ENCODE results near the gene RNLS. TPM values are rescaled to one million over a fixed set of nuclear protein-coding genes. Genes with fewer than 3 reads are reported as not detected.

Gene RNLS
- total RNA-seq, 1 donor from 2014 or later, result 3.7 TPM

- H3K4me1 ChIP-seq, result no peaks in the 10 kb centered on the region
- H3K4me3 ChIP-seq, result no peak overlapping the region
- DNase-seq (no peak), ATAC-seq (no peak)
- H3K36me3 ChIP-seq, result no peaks in the 10 kb centered on the region
- intact Hi-C loops (cut with DNase I), result no loop called here
- TF ChIP-seq CTCF (IDR thresholded peaks at IDR 0.05), result no peak
- no peaks in the 10 kb centered on the region for H3K27me3 ChIP-seq
- H3K27ac ChIP-seq, result no peak overlapping the region
- no peaks in the 10 kb centered on the region for H3K9me3 ChIP-seq
Observed at GRCh38 chr10:88617772-88618300, 34.7 kb upstream of the RNLS start.

- H3K4me1 ChIP-seq, result no peaks in the 10 kb centered on the region
- DNase-seq (peak; percentile 56), ATAC-seq (no peak)
- no peak overlapping the region for H3K4me3 ChIP-seq
- no peaks in the 10 kb centered on the region for H3K9me3 ChIP-seq
- intact Hi-C loops (cut with DNase I), result no loop called here
- H3K36me3 ChIP-seq, result no peaks in the 10 kb centered on the region
- TF ChIP-seq CTCF (IDR thresholded peaks at IDR 0.05), result no peak
- no peak overlapping the region for H3K27ac ChIP-seq
- H3K27me3 ChIP-seq, result no peaks in the 10 kb centered on the region
Observed at GRCh38 chr10:88616250-88616977, 33.3 kb upstream of the RNLS start.

GRCh38 chr10:88608780-88609179 is 25.7 kb upstream of the RNLS start:
- Histone ChIP-seq H3K9me3 (no peaks in the 10 kb centered on the region), H3K27me3 (no peaks in the 10 kb centered on the region), H3K36me3 (no peaks in the 10 kb centered on the region), H3K4me1 (no peaks in the 10 kb centered on the region), H3K27ac (no peak overlapping the region), H3K4me3 (no peak overlapping the region)
- no peak for TF ChIP-seq CTCF (IDR thresholded peaks at IDR 0.05)
- DNase-seq, result no peak
- ATAC-seq, result no peak
- intact Hi-C loops (cut with DNase I), result no loop called here

- DNase-seq, result no peak
- no peaks in the 10 kb centered on the region for H3K27me3 ChIP-seq
- no peak overlapping the region for H3K4me3 ChIP-seq
- H3K36me3 ChIP-seq, result no peaks in the 10 kb centered on the region
- intact Hi-C loops (cut with DNase I), result no loop called here
- H3K9me3 ChIP-seq, result no peaks in the 10 kb centered on the region
- TF ChIP-seq CTCF (IDR thresholded peaks at IDR 0.05), result no peak
- no peak for ATAC-seq
- no peak overlapping the region for H3K27ac ChIP-seq
- H3K4me1 ChIP-seq, result no peaks in the 10 kb centered on the region
Observed at GRCh38 chr10:88608052-88608732, 25.1 kb upstream of the RNLS start.

GRCh38 chr10:88598055-88598454 is 14.9 kb upstream of the RNLS start:
- Histone ChIP-seq H3K4me3 (no peak overlapping the region), H3K9me3 (no peaks in the 10 kb centered on the region), H3K4me1 (no peaks in the 10 kb centered on the region), H3K27ac (no peak overlapping the region), H3K27me3 (no peaks in the 10 kb centered on the region), H3K36me3 (no peaks in the 10 kb centered on the region)
- TF ChIP-seq CTCF (IDR thresholded peaks at IDR 0.05), result no peak
- ATAC-seq (peak; percentile 55), DNase-seq (no peak)
- intact Hi-C loops (cut with DNase I), result no loop called here
